Liver (tissue), 9 donors: ENCODE measurements around the gene CARD14. TPM values are rescaled to one million over a fixed set of nuclear protein-coding genes. Genes with fewer than 3 reads are reported as not detected.

Source experiments
- DNase-seq: peaks from one replicate; pipeline ENCODE4 v3.0.0-alpha.2; 2017; ENCODE audit warnings: low spot score
- H3K27ac ChIP-seq, 2 donors: one replicate each; pipeline ENCODE4 v1.7.0; 2013; ENCODE audit warnings: inconsistent platforms in 2 of 2, low read length in 2 of 2, control low read depth in 1 of 2, low read depth in 1 of 2, mild to moderate bottlenecking in 1 of 2
- H3K27me3 ChIP-seq, 4 donors: one replicate each; pipeline versions ENCODE4 v1.6.1 to v1.7.0; 2013; ENCODE audit warnings: low read length in 3 of 4, inconsistent platforms in 1 of 4, mild to moderate bottlenecking in 1 of 4, moderate library complexity in 1 of 4; ENCODE audit not compliant: control insufficient read depth in 4 of 4, insufficient read depth in 4 of 4
- H3K36me3 ChIP-seq, 4 donors: one replicate each; pipeline versions ENCODE4 v1.6.1 to v1.7.0; 2013; ENCODE audit warnings: low read length in 3 of 4, mild to moderate bottlenecking in 3 of 4, low read depth in 1 of 4, moderate library complexity in 1 of 4; ENCODE audit not compliant: control insufficient read depth in 4 of 4, insufficient read depth in 3 of 4
- H3K4me1 ChIP-seq, 4 donors: one replicate each; pipeline versions ENCODE4 v1.6.1 to v1.7.0; 2013; ENCODE audit warnings: low read length in 3 of 4, mild to moderate bottlenecking in 3 of 4, moderate library complexity in 1 of 4; ENCODE audit not compliant: control insufficient read depth in 4 of 4, insufficient read depth in 4 of 4
- H3K4me3 ChIP-seq, 3 donors: one replicate each; pipeline versions ENCODE4 v1.6.1 to v1.7.0; 2013; ENCODE audit warnings: low read length in 3 of 3, control low read depth in 1 of 3, low read depth in 1 of 3, mild to moderate bottlenecking in 1 of 3
- H3K9ac ChIP-seq, 2 donors: one replicate each; pipeline ENCODE4 v1.7.0; 2013; ENCODE audit warnings: low read length in 2 of 2, mild to moderate bottlenecking in 2 of 2, moderate library complexity in 2 of 2, control low read depth in 1 of 2, low read depth in 1 of 2
- H3K9me3 ChIP-seq, 4 donors: one replicate each; pipeline versions ENCODE4 v1.6.1 to v1.7.0; 2013; ENCODE audit warnings: low read length in 3 of 4; ENCODE audit not compliant: control insufficient read depth in 4 of 4
- EGR1 ChIP-seq, 2 donors: IDR thresholded peaks; 2 replicates each; pipeline ENCODE4 v1.6.1; 2016 to 2018; ENCODE audit warnings: antibody characterized with exemption in 2 of 2, low read depth in 2 of 2
- FOXA1 ChIP-seq: IDR thresholded peaks from 2 replicates; pipeline ENCODE4 v1.6.1; 2016; ENCODE audit warnings: antibody characterized with exemption
- FOXA2 ChIP-seq: IDR thresholded peaks from 2 replicates; pipeline ENCODE4 v1.6.1; 2016; ENCODE audit warnings: antibody characterized with exemption
- GABPA ChIP-seq, 2 donors: IDR thresholded peaks in 1 of 2; conservative IDR thresholded peaks in 1 of 2; 2 replicates each; pipeline ENCODE4 v1.6.1; 2016; ENCODE audit warnings: antibody characterized with exemption in 2 of 2, mild to moderate bottlenecking in 1 of 2, moderate library complexity in 1 of 2
- JUND ChIP-seq, 2 donors: IDR thresholded peaks; 2 replicates each; pipeline ENCODE4 v1.6.1; 2016; ENCODE audit warnings: antibody characterized with exemption in 2 of 2
- NR2F2 ChIP-seq: IDR thresholded peaks from 2 replicates; pipeline ENCODE4 v1.6.1; 2016; ENCODE audit warnings: antibody characterized with exemption
- RAD21 ChIP-seq, 2 donors: IDR thresholded peaks; 2 replicates each; pipeline ENCODE4 v1.6.1; 2016; ENCODE audit warnings: antibody characterized with exemption in 2 of 2, mild to moderate bottlenecking in 2 of 2
- RXRA ChIP-seq, 2 donors: IDR thresholded peaks; 2 replicates each; pipeline ENCODE4 v1.6.1; 2017 to 2018; ENCODE audit warnings: antibody characterized with exemption in 2 of 2, mild to moderate bottlenecking in 1 of 2
- SP1 ChIP-seq: IDR thresholded peaks from 2 replicates; pipeline ENCODE4 v1.6.1; 2018; ENCODE audit warnings: antibody characterized with exemption, mild to moderate bottlenecking
- YY1 ChIP-seq: IDR thresholded peaks from 2 replicates; pipeline ENCODE4 v1.6.1; 2016; ENCODE audit warnings: antibody characterized with exemption, mild to moderate bottlenecking
- WGBS: extraction: QIAGEN DNeasy Blood & Tissue Kit; methylation state at CpG from one replicate; pipeline ENCODE4 v1.1.7; 2013; 5-methylcytosine and 5-hydroxymethylcytosine counted together
- polyA plus RNA-seq, 2 donors: library from polyadenylated mRNA; stranded (reverse) in 1 of 2; unstranded in 1 of 2; fragments of 200-250 nt in 1 of 2; fragments of >200 nt in 1 of 2; fragmentation: Nextera tagmentation in 1 of 2; extraction: Ambion mirVana in 1 of 2; gene quantifications; one replicate each; pipeline versions ENCODE4 v1.2.1 to v1.2.3, GENCODE V29; 2013 to 2015
- total RNA-seq, 2 donors: library from RNA; depleted of rRNA; stranded (reverse); fragments of >200 nt; gene quantifications; one replicate each; pipeline ENCODE4 v1.2.3, GENCODE V29; 2014
- TF ChIP-seq, protein P1 (sequence below): IDR thresholded peaks from 2 replicates; pipeline ENCODE4 v1.6.1; 2016; ENCODE audit warnings: antibody characterized with exemption, mild to moderate bottlenecking
- TF ChIP-seq, protein P2 (sequence below): IDR thresholded peaks from 2 replicates; pipeline ENCODE4 v1.6.1; 2016; ENCODE audit warnings: antibody characterized with exemption
- TF ChIP-seq, protein P3 (sequence below): IDR thresholded peaks from 2 replicates; pipeline ENCODE4 v1.6.1; 2016; ENCODE audit warnings: antibody characterized with exemption
- TF ChIP-seq, protein P4 (sequence below): fragments of 150-350 bp; IDR thresholded peaks from 2 replicates; pipeline ENCODE4 v1.5.1; 2017; ENCODE audit warnings: improper control_type of control experiment, low read depth, low read length; ENCODE audit not compliant: missing input control
- TF ChIP-seq, protein P5 (sequence below): IDR thresholded peaks from 2 replicates; pipeline ENCODE4 v1.6.1; 2016; ENCODE audit warnings: antibody characterized with exemption
- donor health status: healthy.
- donor health status: healthy.
- donor health status: healthy.
- donor health status: healthy.
- donor health status: healthy.

The CARD14 gene
- total and polyA plus RNA-seq, 4 donors = 0.07 to 0.70 (median 0.29) TPM

DNA sequence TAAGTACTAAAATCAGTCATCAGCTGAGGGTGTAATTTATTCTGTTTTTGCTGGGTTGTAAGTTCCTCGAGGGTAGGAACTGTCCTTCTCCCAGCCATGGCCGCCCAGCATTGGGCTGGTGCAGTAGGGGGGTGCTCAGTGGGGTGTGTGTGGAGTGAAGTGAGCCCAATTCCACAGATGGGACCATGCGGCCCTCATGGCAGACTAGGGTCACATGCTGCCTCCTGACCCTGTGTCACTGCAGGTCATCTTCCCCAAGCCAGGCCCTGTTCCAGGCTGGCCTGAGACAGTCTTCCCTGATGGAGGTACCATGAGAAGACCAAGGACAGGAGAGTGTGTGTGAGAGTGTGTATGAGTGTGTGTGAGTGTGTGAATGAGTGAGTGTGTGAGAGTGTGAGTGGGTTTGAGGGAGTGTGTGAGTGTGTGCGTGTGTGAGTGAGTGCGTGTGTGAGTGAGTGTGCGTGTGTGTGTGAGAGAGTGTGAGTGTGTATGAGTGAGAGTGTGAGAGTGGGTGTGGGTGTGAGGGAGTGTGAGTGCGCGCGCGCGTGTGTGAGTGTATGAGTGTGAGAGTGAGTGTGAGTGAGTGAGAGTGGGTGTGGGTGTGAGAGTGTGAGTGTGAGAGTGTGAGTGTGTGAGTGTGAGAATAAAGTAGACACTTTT lies 54.1 kb downstream of the CARD14 start:
- TF ChIP-seq, protein P1, sequence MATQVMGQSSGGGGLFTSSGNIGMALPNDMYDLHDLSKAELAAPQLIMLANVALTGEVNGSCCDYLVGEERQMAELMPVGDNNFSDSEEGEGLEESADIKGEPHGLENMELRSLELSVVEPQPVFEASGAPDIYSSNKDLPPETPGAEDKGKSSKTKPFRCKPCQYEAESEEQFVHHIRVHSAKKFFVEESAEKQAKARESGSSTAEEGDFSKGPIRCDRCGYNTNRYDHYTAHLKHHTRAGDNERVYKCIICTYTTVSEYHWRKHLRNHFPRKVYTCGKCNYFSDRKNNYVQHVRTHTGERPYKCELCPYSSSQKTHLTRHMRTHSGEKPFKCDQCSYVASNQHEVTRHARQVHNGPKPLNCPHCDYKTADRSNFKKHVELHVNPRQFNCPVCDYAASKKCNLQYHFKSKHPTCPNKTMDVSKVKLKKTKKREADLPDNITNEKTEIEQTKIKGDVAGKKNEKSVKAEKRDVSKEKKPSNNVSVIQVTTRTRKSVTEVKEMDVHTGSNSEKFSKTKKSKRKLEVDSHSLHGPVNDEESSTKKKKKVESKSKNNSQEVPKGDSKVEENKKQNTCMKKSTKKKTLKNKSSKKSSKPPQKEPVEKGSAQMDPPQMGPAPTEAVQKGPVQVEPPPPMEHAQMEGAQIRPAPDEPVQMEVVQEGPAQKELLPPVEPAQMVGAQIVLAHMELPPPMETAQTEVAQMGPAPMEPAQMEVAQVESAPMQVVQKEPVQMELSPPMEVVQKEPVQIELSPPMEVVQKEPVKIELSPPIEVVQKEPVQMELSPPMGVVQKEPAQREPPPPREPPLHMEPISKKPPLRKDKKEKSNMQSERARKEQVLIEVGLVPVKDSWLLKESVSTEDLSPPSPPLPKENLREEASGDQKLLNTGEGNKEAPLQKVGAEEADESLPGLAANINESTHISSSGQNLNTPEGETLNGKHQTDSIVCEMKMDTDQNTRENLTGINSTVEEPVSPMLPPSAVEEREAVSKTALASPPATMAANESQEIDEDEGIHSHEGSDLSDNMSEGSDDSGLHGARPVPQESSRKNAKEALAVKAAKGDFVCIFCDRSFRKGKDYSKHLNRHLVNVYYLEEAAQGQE = no peak
- no peak for TF ChIP-seq YY1
- TF ChIP-seq, protein P2, sequence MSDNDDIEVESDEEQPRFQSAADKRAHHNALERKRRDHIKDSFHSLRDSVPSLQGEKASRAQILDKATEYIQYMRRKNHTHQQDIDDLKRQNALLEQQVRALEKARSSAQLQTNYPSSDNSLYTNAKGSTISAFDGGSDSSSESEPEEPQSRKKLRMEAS = no peak
- TF ChIP-seq, protein P3, sequence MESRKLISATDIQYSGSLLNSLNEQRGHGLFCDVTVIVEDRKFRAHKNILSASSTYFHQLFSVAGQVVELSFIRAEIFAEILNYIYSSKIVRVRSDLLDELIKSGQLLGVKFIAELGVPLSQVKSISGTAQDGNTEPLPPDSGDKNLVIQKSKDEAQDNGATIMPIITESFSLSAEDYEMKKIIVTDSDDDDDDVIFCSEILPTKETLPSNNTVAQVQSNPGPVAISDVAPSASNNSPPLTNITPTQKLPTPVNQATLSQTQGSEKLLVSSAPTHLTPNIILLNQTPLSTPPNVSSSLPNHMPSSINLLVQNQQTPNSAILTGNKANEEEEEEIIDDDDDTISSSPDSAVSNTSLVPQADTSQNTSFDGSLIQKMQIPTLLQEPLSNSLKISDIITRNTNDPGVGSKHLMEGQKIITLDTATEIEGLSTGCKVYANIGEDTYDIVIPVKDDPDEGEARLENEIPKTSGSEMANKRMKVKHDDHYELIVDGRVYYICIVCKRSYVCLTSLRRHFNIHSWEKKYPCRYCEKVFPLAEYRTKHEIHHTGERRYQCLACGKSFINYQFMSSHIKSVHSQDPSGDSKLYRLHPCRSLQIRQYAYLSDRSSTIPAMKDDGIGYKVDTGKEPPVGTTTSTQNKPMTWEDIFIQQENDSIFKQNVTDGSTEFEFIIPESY = no peak
- no peak for TF ChIP-seq SP1
- no peak for TF ChIP-seq FOXA1
- TF ChIP-seq JUND (IDR thresholded peaks at IDR 0.05) = no peak
- TF ChIP-seq, protein P4, sequence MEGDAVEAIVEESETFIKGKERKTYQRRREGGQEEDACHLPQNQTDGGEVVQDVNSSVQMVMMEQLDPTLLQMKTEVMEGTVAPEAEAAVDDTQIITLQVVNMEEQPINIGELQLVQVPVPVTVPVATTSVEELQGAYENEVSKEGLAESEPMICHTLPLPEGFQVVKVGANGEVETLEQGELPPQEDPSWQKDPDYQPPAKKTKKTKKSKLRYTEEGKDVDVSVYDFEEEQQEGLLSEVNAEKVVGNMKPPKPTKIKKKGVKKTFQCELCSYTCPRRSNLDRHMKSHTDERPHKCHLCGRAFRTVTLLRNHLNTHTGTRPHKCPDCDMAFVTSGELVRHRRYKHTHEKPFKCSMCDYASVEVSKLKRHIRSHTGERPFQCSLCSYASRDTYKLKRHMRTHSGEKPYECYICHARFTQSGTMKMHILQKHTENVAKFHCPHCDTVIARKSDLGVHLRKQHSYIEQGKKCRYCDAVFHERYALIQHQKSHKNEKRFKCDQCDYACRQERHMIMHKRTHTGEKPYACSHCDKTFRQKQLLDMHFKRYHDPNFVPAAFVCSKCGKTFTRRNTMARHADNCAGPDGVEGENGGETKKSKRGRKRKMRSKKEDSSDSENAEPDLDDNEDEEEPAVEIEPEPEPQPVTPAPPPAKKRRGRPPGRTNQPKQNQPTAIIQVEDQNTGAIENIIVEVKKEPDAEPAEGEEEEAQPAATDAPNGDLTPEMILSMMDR = no peak
- TF ChIP-seq FOXA2 = no peak
- no peak for TF ChIP-seq RXRA (IDR thresholded peaks at IDR 0.05)
- no peak for TF ChIP-seq RAD21 (IDR thresholded peaks at IDR 0.05)
- no peak for TF ChIP-seq EGR1 (IDR thresholded peaks at IDR 0.05; ENCODE audit: low read depth in 2 of 2)
- TF ChIP-seq GABPA (IDR thresholded peaks at IDR 0.05 in 1 of 2, conservative IDR thresholded peaks at IDR 0.05 in 1 of 2) = no peak
- no peaks in the 10 kb centered on the region for H3K27me3 ChIP-seq
- H3K9me3 ChIP-seq = no peaks in the 10 kb centered on the region
- no peak for DNase-seq
- peaks cover 0 to 18% (median 8%) of the 10 kb centered on the region in 4 donors for H3K4me1 ChIP-seq
- 95% methylated on average over 11 of the region's 11 CpGs for WGBS
- no peak overlapping the region for H3K9ac ChIP-seq
- H3K27ac ChIP-seq = no peak overlapping the region
- H3K4me3 ChIP-seq = no peak overlapping the region
- H3K36me3 ChIP-seq = peaks cover 0 to 2% (median 0%) of the 10 kb centered on the region in 4 donors

DNA sequence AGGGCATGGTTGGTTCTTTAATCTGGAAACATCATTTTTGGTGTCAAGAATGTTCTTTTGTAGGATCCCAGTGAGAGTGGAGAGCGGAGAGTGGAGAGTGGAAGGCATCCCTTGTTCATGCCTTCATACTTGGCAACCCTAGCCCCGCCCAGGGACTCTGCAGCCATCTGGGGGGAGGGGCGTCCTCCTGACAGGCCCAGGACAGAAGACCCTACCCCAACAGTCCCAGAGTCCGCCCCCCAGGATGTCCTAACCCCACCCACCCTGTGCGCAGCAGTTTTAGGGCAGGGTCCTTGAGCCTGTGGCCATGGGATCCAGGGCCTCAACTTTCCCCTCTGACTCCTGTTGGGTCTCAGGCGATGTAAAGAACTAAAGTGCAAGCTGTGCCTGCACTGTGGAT lies 54.9 kb downstream of the CARD14 start:
- Histone ChIP-seq H3K27me3 (no peaks in the 10 kb centered on the region), H3K4me1 (peaks cover 0 to 11% (median 5%) of the 10 kb centered on the region in 4 donors), H3K36me3 (peaks cover 0 to 2% (median 0%) of the 10 kb centered on the region in 4 donors), H3K27ac (no peak overlapping the region), H3K9me3 (no peaks in the 10 kb centered on the region), H3K9ac (no peak overlapping the region), H3K4me3 (no peak overlapping the region)
- no peak for DNase-seq
- 93% methylated on average over 6 of the region's 6 CpGs for WGBS
- no peak for TF ChIP-seq JUND (IDR thresholded peaks at IDR 0.05)
- no peak for TF ChIP-seq YY1
- no peak for TF ChIP-seq FOXA1
- TF ChIP-seq, protein P5, sequence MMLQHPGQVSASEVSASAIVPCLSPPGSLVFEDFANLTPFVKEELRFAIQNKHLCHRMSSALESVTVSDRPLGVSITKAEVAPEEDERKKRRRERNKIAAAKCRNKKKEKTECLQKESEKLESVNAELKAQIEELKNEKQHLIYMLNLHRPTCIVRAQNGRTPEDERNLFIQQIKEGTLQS = no peak
- TF ChIP-seq, protein P2 = no peak
- TF ChIP-seq, protein P3 = no peak
- TF ChIP-seq, protein P1 = no peak
- no peak for TF ChIP-seq RXRA (IDR thresholded peaks at IDR 0.05)
- TF ChIP-seq NR2F2 = no peak
